ENCODE results near the gene TBL3. TPM values are rescaled to one million over a fixed set of nuclear protein-coding genes. Genes with fewer than 3 reads are reported as not detected.

The TBL3 gene
- total RNA-seq, 1 donor = 22.7 TPM

- H3K4me3 ChIP-seq (ENCODE audit: low read depth, low read length) = no peak overlapping the region
- TF ChIP-seq, protein P1, sequence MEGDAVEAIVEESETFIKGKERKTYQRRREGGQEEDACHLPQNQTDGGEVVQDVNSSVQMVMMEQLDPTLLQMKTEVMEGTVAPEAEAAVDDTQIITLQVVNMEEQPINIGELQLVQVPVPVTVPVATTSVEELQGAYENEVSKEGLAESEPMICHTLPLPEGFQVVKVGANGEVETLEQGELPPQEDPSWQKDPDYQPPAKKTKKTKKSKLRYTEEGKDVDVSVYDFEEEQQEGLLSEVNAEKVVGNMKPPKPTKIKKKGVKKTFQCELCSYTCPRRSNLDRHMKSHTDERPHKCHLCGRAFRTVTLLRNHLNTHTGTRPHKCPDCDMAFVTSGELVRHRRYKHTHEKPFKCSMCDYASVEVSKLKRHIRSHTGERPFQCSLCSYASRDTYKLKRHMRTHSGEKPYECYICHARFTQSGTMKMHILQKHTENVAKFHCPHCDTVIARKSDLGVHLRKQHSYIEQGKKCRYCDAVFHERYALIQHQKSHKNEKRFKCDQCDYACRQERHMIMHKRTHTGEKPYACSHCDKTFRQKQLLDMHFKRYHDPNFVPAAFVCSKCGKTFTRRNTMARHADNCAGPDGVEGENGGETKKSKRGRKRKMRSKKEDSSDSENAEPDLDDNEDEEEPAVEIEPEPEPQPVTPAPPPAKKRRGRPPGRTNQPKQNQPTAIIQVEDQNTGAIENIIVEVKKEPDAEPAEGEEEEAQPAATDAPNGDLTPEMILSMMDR (IDR thresholded peaks at IDR 0.05; ENCODE audit: insufficient read depth, low read length) = no peak
- no peak for DNase-seq (ENCODE audit: low read depth)
Measured at GRCh38 chr16:1944612-1945199, 27.1 kb upstream of the TBL3 start.

GRCh38 chr16:1945559-1946391 lies 26.1 kb upstream of the TBL3 start:
- TF ChIP-seq, protein P1 (IDR thresholded peaks at IDR 0.05; ENCODE audit: insufficient read depth, low read length) = no peak
- H3K4me3 ChIP-seq (ENCODE audit: low read depth, low read length) = no peak overlapping the region
- no peak for DNase-seq (ENCODE audit: low read depth)

DNA sequence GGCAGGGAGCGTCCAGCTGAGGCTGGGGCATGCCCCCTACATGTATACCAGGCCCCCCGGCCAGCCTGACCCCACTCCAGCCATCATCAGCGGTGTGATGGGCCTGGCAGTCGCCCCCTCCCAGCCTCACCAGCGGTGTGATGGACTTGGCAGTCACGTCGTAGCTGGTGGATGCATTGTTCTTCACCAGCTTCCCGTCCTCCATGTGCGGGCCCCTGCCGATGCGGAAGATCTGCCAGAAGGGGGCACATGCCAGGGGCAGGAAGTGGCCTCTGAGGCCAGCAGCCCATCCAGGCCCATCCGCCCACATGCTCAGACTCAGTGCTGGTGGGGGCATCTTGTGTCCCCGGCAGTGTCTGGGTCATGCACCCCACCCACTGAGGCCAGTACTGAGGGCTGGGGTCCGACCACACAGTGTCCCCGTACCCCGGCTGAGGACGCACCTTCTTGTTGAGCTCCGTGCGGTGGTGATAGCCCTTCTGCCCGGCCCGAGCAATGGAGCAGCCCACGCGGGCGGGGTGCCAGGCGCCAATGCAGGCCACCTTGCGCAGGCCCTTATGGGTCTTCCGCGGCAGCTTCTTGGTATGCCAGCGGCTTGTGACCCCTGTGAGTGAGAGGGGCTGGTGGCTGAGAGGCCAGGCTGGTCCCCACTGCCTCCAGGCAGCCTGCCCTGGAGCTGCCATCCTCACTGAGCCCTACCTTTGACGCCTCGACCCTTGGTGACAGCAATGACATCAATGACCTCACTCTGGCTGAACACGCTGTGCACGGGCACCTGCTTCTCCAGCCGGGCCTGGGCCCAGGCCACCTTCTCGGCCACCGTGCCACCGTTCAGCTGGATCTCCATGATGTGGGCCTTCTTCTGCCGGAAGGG lies 25.1 kb upstream of the TBL3 start:
- DNase-seq (ENCODE audit: low read depth) = no peak
- H3K4me3 ChIP-seq (ENCODE audit: low read depth, low read length) = no peak overlapping the region
- TF ChIP-seq, protein P1 (IDR thresholded peaks at IDR 0.05; ENCODE audit: insufficient read depth, low read length) = no peak

DNA sequence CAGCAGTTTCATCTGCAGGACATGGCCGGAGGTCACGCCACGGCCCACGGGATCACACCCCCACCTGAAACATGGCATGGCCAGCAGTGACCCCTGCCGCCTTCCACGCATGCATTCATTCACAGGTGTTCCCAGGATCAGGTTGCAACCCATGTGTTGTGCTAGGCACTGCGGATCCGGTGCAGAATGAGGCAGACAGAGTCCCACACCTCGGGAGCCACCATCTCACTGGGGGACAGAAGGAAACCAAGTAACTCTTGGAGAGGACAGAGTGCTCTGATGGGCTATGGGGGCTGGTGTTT lies 24.5 kb upstream of the TBL3 start:
- no peak for DNase-seq (ENCODE audit: low read depth)
- no peak overlapping the region for H3K4me3 ChIP-seq (ENCODE audit: low read depth, low read length)
- TF ChIP-seq, protein P1 (IDR thresholded peaks at IDR 0.05; ENCODE audit: insufficient read depth, low read length) = no peak

DNA sequence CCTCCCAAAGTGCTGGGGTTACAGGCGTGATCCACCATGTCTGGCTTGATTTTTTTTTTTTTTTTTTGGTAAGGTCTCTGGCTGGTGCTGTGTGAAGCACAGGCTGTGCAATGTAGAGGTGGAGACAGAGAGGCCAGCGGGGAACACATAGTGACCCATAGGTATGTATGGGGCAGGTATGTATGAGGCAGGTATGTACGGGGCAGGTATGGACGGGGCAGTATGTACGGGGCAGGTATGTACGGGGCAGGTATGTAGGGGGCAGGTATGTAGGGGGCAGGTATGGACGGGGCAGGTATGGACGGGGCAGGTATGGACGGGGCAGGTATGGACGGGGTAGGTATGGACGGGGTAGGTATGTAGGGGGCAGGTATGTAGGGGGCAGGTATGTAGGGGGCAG lies 22.3 kb upstream of the TBL3 start:
- no peak overlapping the region for H3K4me3 ChIP-seq (ENCODE audit: low read depth, low read length)
- no peak for DNase-seq (ENCODE audit: low read depth)
- TF ChIP-seq, protein P1 (IDR thresholded peaks at IDR 0.05; ENCODE audit: insufficient read depth, low read length) = no peak

DNA sequence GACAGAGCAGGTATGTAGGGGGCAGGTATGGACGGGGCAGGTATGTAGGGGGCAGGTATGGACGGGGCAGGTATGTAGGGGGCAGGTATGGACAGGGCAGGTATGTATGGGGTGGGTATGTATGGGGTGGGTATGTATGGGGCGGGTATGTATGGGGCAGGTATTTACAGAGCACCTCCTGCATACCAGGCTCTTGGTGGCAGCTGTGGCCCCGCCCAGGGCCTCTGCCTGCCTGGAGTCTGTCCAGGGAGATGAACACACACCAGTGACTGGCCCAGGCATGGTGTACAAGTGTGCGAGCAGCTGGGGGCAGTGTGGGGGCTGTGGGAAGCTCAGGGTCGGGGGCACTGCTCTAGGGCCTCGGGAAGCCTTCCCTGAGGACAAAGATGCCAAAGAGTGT lies 21.8 kb upstream of the TBL3 start:
- TF ChIP-seq, protein P1 (IDR thresholded peaks at IDR 0.05; ENCODE audit: insufficient read depth, low read length) = no peak
- no peak for DNase-seq (ENCODE audit: low read depth)
- no peak overlapping the region for H3K4me3 ChIP-seq (ENCODE audit: low read depth, low read length)
